Natural killer cell (primary cell): ENCODE data around the gene TMC2. TPM values are rescaled to one million over a fixed set of nuclear protein-coding genes. Genes with fewer than 3 reads are reported as not detected.

Source experiments
- ATAC-seq, 3 donors: fragments of 150-1000 bp in 2 of 3; fragments of 200-7000 bp in 1 of 3; cut with Tn5 transposase; 1 replicate in 1 of 3; 2 replicates in 2 of 3; pipeline ENCODE4 v1.10.0; 2021; ENCODE audit warnings: mild to moderate bottlenecking in 2 of 3, moderate library complexity in 2 of 3
- DNase-seq, 2 donors: peaks; one replicate each; pipeline versions ENCODE4 v3.0.0 to v3.0.0-alpha.2; 2013 to 2021; ENCODE audit warnings: mixed read lengths in 1 of 2
- H3K27ac ChIP-seq: one replicate; pipeline ENCODE4 v1.5.1; 2013; ENCODE audit warnings: mild to moderate bottlenecking, low read length
- H3K27me3 ChIP-seq: one replicate; pipeline ENCODE4 v1.6.1; 2013; ENCODE audit warnings: low read length; ENCODE audit not compliant: control insufficient read depth, insufficient read depth
- H3K36me3 ChIP-seq: one replicate; pipeline ENCODE4 v1.6.1; 2013; ENCODE audit warnings: low read length; ENCODE audit not compliant: control insufficient read depth, insufficient read depth
- H3K4me1 ChIP-seq: one replicate; pipeline ENCODE4 v1.6.1; 2013; ENCODE audit warnings: low read length; ENCODE audit not compliant: control insufficient read depth, insufficient read depth
- H3K4me3 ChIP-seq: one replicate; pipeline ENCODE4 v1.5.1; 2013; ENCODE audit warnings: low read length
- H3K9me3 ChIP-seq: one replicate; pipeline ENCODE4 v1.6.1; 2013; ENCODE audit warnings: low read length; ENCODE audit not compliant: control insufficient read depth, insufficient read depth
- H3K27ac Mint-ChIP-seq, 2 donors: one replicate each; pipeline ENCODE4 v1.8.0; 2022; ENCODE audit warnings: mild to moderate bottlenecking in 2 of 2, mixed read lengths in 2 of 2, moderate library complexity in 1 of 2
- H3K27me3 Mint-ChIP-seq, 2 donors: one replicate each; pipeline ENCODE4 v1.8.0; 2022; ENCODE audit warnings: low read depth in 2 of 2, mixed read lengths in 2 of 2
- H3K36me3 Mint-ChIP-seq: one replicate; pipeline ENCODE4 v1.8.0; 2022; ENCODE audit warnings: mixed read lengths
- H3K4me1 Mint-ChIP-seq, 2 donors: one replicate each; pipeline ENCODE4 v1.8.0; 2022; ENCODE audit warnings: mixed read lengths in 2 of 2
- H3K4me3 Mint-ChIP-seq: one replicate; pipeline ENCODE4 v1.8.0; 2022; ENCODE audit warnings: mild to moderate bottlenecking, moderate library complexity, mixed read lengths
- H3K9me3 Mint-ChIP-seq, 2 donors: one replicate each; pipeline ENCODE4 v1.8.0; 2022; ENCODE audit warnings: mixed read lengths in 2 of 2
- WGBS: methylation state at CpG from one replicate; pipeline ENCODE4 v1.1.7; 2013; ENCODE audit warnings: missing lambda C conversion rate; ENCODE audit not compliant: insufficient coverage; 5-methylcytosine and 5-hydroxymethylcytosine counted together
- intact Hi-C: fragments of 100-400 bp; cut with micrococcal nuclease; formaldehyde crosslinking; loops from one replicate; pipeline ENCODE4 v1.14.2; 2022
- total RNA-seq, 4 donors: library from RNA; stranded (reverse); fragments of 120-200 nt in 1 of 4; gene quantifications; one replicate each; pipeline versions ENCODE4 v1.2.3 to v1.2.4, GENCODE V29; 2013 to 2022
- TF ChIP-seq, protein P1 (sequence below): fragments of 200-600 bp; IDR thresholded peaks from one replicate; pipeline ENCODE4 v1.8.0; 2022; ENCODE audit warnings: antibody characterized with exemption

Gene TMC2
- total RNA-seq, 3 donors from 2014 or later (not counting 1 experiment from before 2014, with no cell fraction given): 0.94 to 1.3 TPM; not detected in 1

DNA sequence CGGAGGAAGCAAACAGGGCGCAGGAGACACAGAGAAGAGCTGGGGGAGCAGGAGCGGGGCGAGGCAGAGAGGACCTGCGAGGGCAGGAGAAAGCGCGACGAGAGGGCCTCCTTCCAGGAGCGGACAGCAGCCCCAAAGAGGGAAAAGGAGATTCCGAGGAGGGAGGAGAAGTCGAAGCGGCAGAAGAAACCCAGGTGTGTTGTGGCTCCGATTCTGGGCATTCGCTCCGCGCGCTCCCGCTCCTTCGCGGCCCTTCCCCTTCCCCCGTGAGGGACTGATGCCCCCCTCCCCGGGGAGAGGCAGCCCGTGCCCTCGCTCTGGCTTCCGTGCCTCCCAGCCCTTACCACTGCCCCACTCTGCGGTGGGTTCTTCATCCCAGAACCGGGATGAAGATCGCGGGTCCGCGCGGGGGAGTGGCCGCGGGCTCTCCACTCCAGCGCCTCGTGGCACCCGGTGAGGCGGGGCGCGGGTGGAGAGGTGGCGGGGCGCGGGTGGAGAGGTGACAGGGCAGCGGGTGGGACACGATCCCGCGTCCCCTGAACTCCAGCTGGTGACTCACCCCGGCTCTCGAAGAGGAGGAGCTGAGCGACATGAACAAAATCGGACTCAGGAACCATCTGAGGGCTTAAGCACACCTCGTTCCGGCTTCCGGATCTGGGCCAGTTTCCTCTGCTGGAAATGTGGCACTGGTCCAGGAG is 22.4 kb downstream of the TMC2 start:
- peaks cover 45 to 46% of the 10 kb centered on the region in 2 donors for H3K27me3 Mint-ChIP-seq
- peaks cover 0 to 8% of the 10 kb centered on the region in 2 donors for H3K4me1 Mint-ChIP-seq
- H3K27ac ChIP-seq: no peak overlapping the region
- TF ChIP-seq, protein P1, sequence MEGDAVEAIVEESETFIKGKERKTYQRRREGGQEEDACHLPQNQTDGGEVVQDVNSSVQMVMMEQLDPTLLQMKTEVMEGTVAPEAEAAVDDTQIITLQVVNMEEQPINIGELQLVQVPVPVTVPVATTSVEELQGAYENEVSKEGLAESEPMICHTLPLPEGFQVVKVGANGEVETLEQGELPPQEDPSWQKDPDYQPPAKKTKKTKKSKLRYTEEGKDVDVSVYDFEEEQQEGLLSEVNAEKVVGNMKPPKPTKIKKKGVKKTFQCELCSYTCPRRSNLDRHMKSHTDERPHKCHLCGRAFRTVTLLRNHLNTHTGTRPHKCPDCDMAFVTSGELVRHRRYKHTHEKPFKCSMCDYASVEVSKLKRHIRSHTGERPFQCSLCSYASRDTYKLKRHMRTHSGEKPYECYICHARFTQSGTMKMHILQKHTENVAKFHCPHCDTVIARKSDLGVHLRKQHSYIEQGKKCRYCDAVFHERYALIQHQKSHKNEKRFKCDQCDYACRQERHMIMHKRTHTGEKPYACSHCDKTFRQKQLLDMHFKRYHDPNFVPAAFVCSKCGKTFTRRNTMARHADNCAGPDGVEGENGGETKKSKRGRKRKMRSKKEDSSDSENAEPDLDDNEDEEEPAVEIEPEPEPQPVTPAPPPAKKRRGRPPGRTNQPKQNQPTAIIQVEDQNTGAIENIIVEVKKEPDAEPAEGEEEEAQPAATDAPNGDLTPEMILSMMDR: no peak
- H3K27ac Mint-ChIP-seq: no peak overlapping the region
- no peaks in the 10 kb centered on the region for H3K36me3 ChIP-seq
- H3K9me3 ChIP-seq: no peaks in the 10 kb centered on the region
- ATAC-seq (no peak), DNase-seq (no peak)
- no peaks in the 10 kb centered on the region for H3K36me3 Mint-ChIP-seq
- intact Hi-C loops: no loop called here
- peaks cover 12% of the 10 kb centered on the region for H3K4me1 ChIP-seq
- peaks cover 27% of the 10 kb centered on the region for H3K27me3 ChIP-seq
- H3K9me3 Mint-ChIP-seq: no peaks in the 10 kb centered on the region
- 5% methylated on average over 53 of the region's 54 CpGs for WGBS
- H3K4me3 ChIP-seq: no peak overlapping the region
- peak overlapping the region; percentile 17 for H3K4me3 Mint-ChIP-seq

DNA sequence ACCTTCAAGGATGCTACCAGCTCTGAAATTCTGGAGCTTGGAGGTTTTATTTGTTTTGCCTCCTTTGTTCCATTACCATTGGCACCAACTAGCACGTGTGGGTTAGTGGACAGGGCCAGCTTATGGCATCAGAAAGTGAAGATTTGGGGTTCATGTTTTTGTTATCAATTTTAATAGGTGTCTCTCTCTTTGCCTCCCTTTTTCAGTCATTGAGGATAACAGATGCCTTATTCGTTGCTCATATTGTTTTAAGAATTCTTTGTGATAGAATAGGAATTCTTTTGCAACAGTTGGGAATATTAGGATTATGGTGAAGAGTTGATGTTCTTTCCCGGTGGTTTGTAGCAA is 22.9 kb downstream of the TMC2 start:
- H3K4me1 Mint-ChIP-seq: peaks cover 0 to 8% of the 10 kb centered on the region in 2 donors
- Histone ChIP-seq H3K9me3 (no peaks in the 10 kb centered on the region), H3K27ac (no peak overlapping the region), H3K27me3 (peaks cover 27% of the 10 kb centered on the region), H3K4me3 (no peak overlapping the region), H3K4me1 (peaks cover 12% of the 10 kb centered on the region), H3K36me3 (no peaks in the 10 kb centered on the region)
- WGBS: 58% methylated on average over 2 of the region's 3 CpGs
- no peak for DNase-seq
- ATAC-seq: no peak
- no peaks in the 10 kb centered on the region for H3K36me3 Mint-ChIP-seq
- intact Hi-C loops: no loop called here
- H3K27me3 Mint-ChIP-seq: peaks cover 43 to 44% of the 10 kb centered on the region in 2 donors
- no peak overlapping the region for H3K4me3 Mint-ChIP-seq
- no peaks in the 10 kb centered on the region for H3K9me3 Mint-ChIP-seq
- TF ChIP-seq, protein P1: no peak
- no peak overlapping the region for H3K27ac Mint-ChIP-seq

DNA sequence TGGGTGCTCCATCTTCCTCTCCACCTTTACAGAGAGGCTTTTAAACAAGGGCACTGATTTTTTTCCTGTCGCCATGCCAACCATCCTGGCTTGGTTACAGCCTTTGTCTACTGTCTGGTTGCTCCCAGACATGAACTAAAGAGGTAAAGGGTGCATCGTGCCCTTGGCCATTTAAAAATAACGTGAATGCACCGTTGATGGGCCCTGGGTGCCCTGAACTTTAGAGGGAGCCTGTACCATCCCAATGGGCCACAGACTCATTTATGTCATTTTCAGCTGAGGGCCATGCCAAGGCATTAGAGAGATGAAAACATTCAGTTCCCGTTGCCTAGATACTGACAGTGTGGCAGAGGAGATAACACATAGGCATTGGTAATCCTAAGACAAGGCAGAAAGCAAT is 23.3 kb downstream of the TMC2 start:
- Mint-ChIP-seq H3K4me1 (peaks cover 0 to 8% of the 10 kb centered on the region in 2 donors), H3K27ac (no peak overlapping the region), H3K4me3 (no peak overlapping the region), H3K36me3 (no peaks in the 10 kb centered on the region), H3K27me3 (peaks cover 40 to 43% of the 10 kb centered on the region in 2 donors), H3K9me3 (no peaks in the 10 kb centered on the region)
- H3K27ac ChIP-seq: no peak overlapping the region
- H3K36me3 ChIP-seq: no peaks in the 10 kb centered on the region
- 79% methylated on average over 5 of the region's 5 CpGs for WGBS
- H3K4me1 ChIP-seq: peaks cover 12% of the 10 kb centered on the region
- intact Hi-C loops: no loop called here
- DNase-seq (no peak), ATAC-seq (no peak)
- no peak overlapping the region for H3K4me3 ChIP-seq
- TF ChIP-seq, protein P1: no peak
- no peaks in the 10 kb centered on the region for H3K9me3 ChIP-seq
- peaks cover 28% of the 10 kb centered on the region for H3K27me3 ChIP-seq

DNA sequence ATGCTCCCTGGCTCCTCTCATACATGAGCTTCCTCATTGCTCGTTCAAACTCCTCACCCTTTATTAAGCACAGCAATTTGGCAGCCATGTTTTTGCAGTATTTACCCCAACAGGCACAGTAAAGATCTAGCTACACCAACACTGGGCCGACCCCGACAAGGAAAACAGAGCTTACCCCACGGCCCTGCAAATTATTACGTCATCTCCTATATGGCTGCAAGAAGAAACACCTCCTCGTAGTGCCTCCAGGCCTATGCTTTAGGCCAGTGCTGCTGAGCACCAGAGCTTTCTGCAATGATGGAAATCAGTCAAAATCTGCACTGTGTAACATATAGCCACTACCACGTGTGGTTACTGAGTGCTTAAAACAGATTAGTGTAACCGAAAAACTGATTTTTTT is 26.7 kb downstream of the TMC2 start:
- Mint-ChIP-seq H3K27me3 (peaks cover 26 to 37% of the 10 kb centered on the region in 2 donors), H3K4me1 (peaks cover 0 to 3% of the 10 kb centered on the region in 2 donors), H3K27ac (no peak overlapping the region), H3K9me3 (no peaks in the 10 kb centered on the region), H3K4me3 (no peak overlapping the region), H3K36me3 (no peaks in the 10 kb centered on the region)
- intact Hi-C loops: no loop called here
- DNase-seq (no peak), ATAC-seq (no peak)
- 70% methylated on average over 7 of the region's 8 CpGs for WGBS
- TF ChIP-seq, protein P1: no peak
- Histone ChIP-seq H3K9me3 (no peaks in the 10 kb centered on the region), H3K4me1 (peaks cover 15% of the 10 kb centered on the region), H3K27ac (no peak overlapping the region), H3K4me3 (no peak overlapping the region), H3K36me3 (no peaks in the 10 kb centered on the region), H3K27me3 (peaks cover 23% of the 10 kb centered on the region)
